Choroid plexus epithelial cell (primary cell): ENCODE data around the gene TMEM238L.

Experiments used
- DNase-seq: peaks from one replicate; pipeline ENCODE4 v3.0.0-alpha.2; 2010; ENCODE audit warnings: low read depth
- H3K4me3 ChIP-seq: 2 replicates; pipeline ENCODE4 v1.5.1; 2011; ENCODE audit warnings: low read depth, mild to moderate bottlenecking, control low read depth, low read length, moderate library complexity
- CTCF ChIP-seq: conservative IDR thresholded peaks from 2 replicates; pipeline ENCODE4 v1.5.1; 2011; ENCODE audit warnings: low read depth, mild to moderate bottlenecking, control low read depth, inconsistent platforms, low read length, moderate library complexity

TMEM238L gene

GRCh38 chr17:10797476-10798328, 6.2 kb downstream of the TMEM238L start:
- DNase-seq: no peak
- no peak overlapping the region for H3K4me3 ChIP-seq
- TF ChIP-seq CTCF: no peak

GRCh38 chr17:10793816-10794215, 10.1 kb downstream of the TMEM238L start:
- no peak for TF ChIP-seq CTCF
- DNase-seq: no peak
- no peak overlapping the region for H3K4me3 ChIP-seq

- TF ChIP-seq CTCF: no peak
- DNase-seq: no peak
- H3K4me3 ChIP-seq: no peak overlapping the region
These were observed 10.6 kb downstream of the TMEM238L start for GRCh38 chr17:10793256-10793655.

GRCh38 chr17:10792151-10792550, 11.7 kb downstream of the TMEM238L start:
- DNase-seq: no peak
- no peak overlapping the region for H3K4me3 ChIP-seq
- TF ChIP-seq CTCF: no peak

GRCh38 chr17:10790491-10791401, 13.2 kb downstream of the TMEM238L start:
- DNase-seq: no peak
- H3K4me3 ChIP-seq: no peak overlapping the region
- no peak for TF ChIP-seq CTCF

GRCh38 chr17:10789694-10790271, 14.1 kb downstream of the TMEM238L start:
- TF ChIP-seq CTCF: no peak
- no peak for DNase-seq
- no peak overlapping the region for H3K4me3 ChIP-seq
